RCC 7860 (cell line): ENCODE data around the gene ARL8A.

Experiments
- DNase-seq: peaks from one replicate; pipeline ENCODE4 v3.0.0-alpha.2; 2015; ENCODE audit warnings: low spot score
- FAIRE-seq: peaks from 2 replicates; lab custom pipeline; 2012; peaks lifted over from hg19 to GRCh38; lab: Jason Lieb, UNC

The ARL8A gene

GRCh38 chr1:202084791-202085681, 59.5 kb downstream of the ARL8A start:
- DNase-seq (no peak), FAIRE-seq (no peak)
